HTERT RPE-1 (cell line): ENCODE results near the gene SAFB2.

Experiments used
- in situ Hi-C: fragments of 300-500 bp; cut with MboI; formaldehyde crosslinking; loops from 4 replicates; pipeline ENCODE4 v1.14.3; 2020; ENCODE audit warnings: low sequenced_read_pairs

Gene SAFB2

GRCh38 chr19:5553892-5554291, 68.7 kb downstream of the SAFB2 start:
- in situ Hi-C loops, result no loop called here

GRCh38 chr19:5547881-5548280, 74.7 kb downstream of the SAFB2 start:
- in situ Hi-C loops, result no loop called here

DNA sequence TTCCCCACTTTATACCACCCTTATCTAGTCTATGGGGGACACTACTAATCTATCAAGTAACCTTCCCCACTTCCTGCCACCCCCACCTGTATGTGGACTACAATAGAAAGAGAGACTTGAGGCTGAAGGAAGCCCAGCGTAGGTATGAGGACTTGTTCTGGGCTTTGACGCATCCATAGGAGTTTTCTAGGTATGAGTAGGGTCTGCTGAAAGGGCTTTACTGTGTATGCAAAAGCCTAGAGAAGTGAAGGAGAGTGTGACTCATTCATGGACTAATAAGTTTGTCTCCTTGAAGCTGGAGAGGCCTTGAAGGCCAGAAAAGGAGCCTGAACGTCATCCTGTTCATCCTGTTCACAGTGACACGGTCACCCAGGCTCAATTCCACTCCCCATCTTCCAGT, 76.6 kb downstream of the SAFB2 start:
- in situ Hi-C loops, result no loop called here

DNA sequence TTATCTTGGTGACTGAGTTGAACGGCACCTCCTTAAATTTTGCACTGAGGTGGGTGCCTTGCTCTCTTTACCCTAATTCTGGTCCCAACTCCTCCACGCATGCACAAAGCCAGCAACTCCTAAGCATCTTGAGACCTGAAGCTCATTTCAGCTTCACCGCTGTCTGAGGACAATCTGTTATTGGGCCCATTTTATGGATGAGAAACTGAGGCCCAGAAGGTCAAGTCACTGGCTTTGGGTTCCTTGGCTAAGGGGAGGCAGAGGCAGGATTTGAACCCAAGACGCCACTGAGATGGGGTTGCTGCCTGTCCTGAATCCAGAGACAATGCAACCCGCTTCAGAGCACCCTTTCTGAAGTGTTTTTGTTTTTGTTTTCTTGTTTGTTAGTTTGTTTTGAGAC, 77.5 kb downstream of the SAFB2 start:
- in situ Hi-C loops, result no loop called here

- in situ Hi-C loops, result no loop called here
These were observed 79.9 kb downstream of the SAFB2 start for GRCh38 chr19:5542665-5543064.

GRCh38 chr19:5541456-5541855, 81.1 kb downstream of the SAFB2 start:
- in situ Hi-C loops, result no loop called here

- in situ Hi-C loops, result no loop called here
These were observed 82.4 kb downstream of the SAFB2 start for GRCh38 chr19:5540208-5540607.

- in situ Hi-C loops, result no loop called here
These were observed 84.7 kb downstream of the SAFB2 start for GRCh38 chr19:5537870-5538269.
